Endometrial microvascular endothelial cells (primary cell): ENCODE data around the gene PDE6H. TPM values are rescaled to one million over a fixed set of nuclear protein-coding genes. Genes with fewer than 3 reads are reported as not detected.

ENCODE experiments used
- in situ Hi-C: cut with HindIII; loops from 2 replicates; pipeline ENCODE4 v1.10.0; 2017; ENCODE audit warnings: low sequenced_read_pairs, low pct_unique_long_range_greater_than_20kb; ENCODE audit errors: inconsistent ontology term
- total RNA-seq: library from RNA; depleted of rRNA; stranded (reverse); fragments of >200 nt; gene quantifications from one replicate; pipeline ENCODE4 v1.2.3, GENCODE V29; 2015; ENCODE audit errors: inconsistent ontology term

PDE6H gene
- total RNA-seq, 1 donor from 2014 or later, result not detected

GRCh38 chr12:14950421-14950820 is 22.4 kb upstream of the PDE6H start:
- in situ Hi-C loops, result loop anchor here (10.0 kb wide), 1 partner anchor 176 kb away; a partner anchor contains a TSS

GRCh38 chr12:14950982-14951746 is 21.7 kb upstream of the PDE6H start:
- in situ Hi-C loops, result loop anchor here (10.0 kb wide), 1 partner anchor 176 kb away; a partner anchor contains a TSS

DNA sequence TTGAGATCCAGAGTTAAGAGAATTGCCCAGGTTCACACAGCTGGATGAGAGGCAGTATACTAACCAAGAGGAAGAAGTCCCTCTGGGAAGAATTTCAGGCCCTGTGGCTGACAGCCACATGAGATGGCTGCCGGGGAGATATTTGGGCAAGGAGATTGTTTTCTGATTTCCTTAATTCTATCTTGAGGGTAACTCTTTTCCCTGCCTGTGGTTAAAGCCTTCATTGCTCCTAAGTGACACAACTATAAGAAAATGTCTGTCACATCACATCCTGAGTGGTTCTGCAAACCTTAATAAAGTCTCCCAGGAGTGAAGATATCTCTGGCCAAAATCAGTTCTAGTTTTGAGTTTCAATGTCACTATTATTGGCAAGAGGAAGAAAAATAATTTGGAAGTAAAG is 21.0 kb upstream of the PDE6H start:
- in situ Hi-C loops, result loop anchor here (10.0 kb wide), 1 partner anchor 177 kb away; a partner anchor contains a TSS

- in situ Hi-C loops, result loop anchor here (10.0 kb wide), 1 partner anchor 178 kb away; a partner anchor contains a TSS
Measured at GRCh38 chr12:14952299-14952921, 20.4 kb upstream of the PDE6H start.

DNA sequence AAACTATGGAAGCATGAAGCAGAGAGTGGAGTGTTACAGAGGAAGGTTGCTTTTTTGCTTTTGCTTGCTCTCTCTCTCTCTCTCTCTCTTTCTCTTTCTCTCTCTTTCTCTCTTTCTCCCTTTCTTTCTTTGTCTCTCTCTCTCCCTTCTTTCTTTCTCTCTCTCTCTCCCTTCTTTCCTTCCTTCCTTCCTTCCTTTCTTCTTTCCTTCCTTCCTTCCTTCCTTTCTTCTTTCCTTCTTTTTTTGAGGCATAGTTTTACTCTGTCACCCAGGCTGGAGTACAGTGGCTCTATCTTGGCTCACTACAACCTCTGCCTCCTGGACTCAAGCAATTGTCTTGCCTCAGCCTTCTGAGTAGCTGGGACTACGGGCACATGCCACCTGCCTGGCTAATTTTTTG is 19.1 kb upstream of the PDE6H start:
- in situ Hi-C loops, result loop anchor here (10.0 kb wide), 1 partner anchor 179 kb away; a partner anchor contains a TSS

GRCh38 chr12:14954269-14954668 is 18.6 kb upstream of the PDE6H start:
- in situ Hi-C loops, result loop anchor here (10.0 kb wide), 1 partner anchor 179 kb away; a partner anchor contains a TSS

- in situ Hi-C loops, result loop anchor here (10.0 kb wide), 1 partner anchor 181 kb away; a partner anchor contains a TSS
Measured at GRCh38 chr12:14956024-14956891, 16.6 kb upstream of the PDE6H start.

- in situ Hi-C loops, result loop anchor here (10.0 kb wide), 1 partner anchor 182 kb away; a partner anchor contains a TSS
Measured at GRCh38 chr12:14956905-14957304, 15.9 kb upstream of the PDE6H start.

DNA sequence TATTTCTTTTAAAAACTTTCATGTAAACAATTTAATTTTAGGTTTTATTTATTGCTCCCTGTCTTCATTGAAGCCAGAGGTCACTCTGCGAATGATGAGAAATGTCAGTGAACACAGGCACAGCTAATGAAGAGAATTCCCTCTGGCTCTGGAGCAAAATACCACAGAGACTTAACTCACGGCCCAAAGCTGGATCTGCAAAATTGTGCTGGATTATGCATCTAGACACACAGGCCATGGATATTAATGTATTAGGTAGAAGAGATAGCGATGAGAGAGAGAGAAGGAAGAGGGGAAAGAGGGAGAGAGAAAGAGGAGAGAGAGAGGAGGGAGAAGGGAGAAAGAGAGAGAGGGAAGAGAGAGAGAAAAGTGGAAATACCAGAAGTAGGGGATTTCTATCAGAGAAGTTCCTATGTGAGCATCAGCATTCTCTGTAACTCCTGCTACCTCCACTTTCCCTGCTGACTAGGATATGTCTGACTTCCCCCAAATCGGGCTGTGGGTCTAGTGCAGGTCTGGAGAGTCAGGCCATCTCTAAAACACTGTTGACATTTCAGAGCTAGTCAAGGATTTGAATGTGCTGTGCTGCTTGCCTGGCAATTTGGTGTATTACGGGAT is 15.2 kb upstream of the PDE6H start:
- in situ Hi-C loops, result loop anchor here (10.0 kb wide), 1 partner anchor 183 kb away; a partner anchor contains a TSS

DNA sequence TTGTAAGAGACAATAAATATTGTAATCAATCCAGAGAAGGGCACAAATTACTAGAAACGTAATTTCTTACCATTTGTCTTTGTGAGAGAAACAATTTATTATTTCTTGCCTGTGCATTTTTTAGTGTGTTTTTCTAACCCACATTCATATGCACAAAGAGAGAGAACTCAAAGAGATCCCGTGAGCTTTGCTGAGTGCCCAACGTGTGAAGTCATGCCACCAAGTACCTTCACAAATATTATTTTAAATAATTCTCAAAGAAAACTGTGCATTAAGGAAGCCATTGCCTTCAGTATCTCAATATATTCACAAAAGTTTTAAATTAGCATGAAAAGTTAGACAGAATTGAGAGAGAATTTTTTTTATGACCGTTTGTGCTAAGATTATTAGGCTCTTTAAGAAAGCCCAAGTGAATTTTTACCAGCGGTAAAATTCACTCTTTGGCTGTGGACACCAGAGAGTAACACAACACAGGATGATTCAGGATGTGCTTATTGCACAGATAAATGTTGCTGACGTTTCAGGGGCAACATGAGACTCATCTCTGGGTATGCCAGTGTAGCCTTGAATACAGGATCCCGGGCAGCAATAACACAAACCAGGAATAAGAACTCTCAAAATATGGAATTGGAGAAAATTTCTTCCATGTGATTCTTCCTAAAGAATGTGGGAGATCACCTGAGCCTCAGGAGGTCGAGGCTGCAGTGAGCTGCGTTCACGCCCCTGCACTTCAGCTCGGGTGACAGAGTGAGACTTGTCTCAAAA is 14.3 kb upstream of the PDE6H start:
- in situ Hi-C loops, result loop anchor here (10.0 kb wide), 1 partner anchor 184 kb away; a partner anchor contains a TSS

DNA sequence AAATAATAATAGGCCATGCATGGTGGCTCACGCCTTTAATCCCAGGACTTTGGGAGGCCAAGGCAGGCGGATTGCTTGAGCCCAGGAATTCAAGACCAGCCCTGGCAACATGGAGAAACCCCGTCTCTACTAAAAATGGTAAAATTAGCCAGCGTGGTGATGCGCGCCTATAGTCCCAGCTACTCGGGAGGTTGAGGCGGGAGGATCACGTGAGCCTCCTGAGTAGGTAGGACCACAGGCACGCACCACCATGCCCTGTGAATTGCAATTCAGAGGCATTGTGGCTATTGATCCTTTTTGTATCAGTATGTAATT is 13.8 kb upstream of the PDE6H start:
- in situ Hi-C loops, result loop anchor here (10.0 kb wide), 1 partner anchor 184 kb away; a partner anchor contains a TSS

- in situ Hi-C loops, result loop anchor here (10.0 kb wide), 1 partner anchor 185 kb away; a partner anchor contains a TSS
Measured at GRCh38 chr12:14959463-14959862, 13.4 kb upstream of the PDE6H start.

- in situ Hi-C loops, result loop anchor here (10.0 kb wide), 1 partner anchor 185 kb away; a partner anchor contains a TSS
Measured at GRCh38 chr12:14959916-14960496, 12.8 kb upstream of the PDE6H start.

DNA sequence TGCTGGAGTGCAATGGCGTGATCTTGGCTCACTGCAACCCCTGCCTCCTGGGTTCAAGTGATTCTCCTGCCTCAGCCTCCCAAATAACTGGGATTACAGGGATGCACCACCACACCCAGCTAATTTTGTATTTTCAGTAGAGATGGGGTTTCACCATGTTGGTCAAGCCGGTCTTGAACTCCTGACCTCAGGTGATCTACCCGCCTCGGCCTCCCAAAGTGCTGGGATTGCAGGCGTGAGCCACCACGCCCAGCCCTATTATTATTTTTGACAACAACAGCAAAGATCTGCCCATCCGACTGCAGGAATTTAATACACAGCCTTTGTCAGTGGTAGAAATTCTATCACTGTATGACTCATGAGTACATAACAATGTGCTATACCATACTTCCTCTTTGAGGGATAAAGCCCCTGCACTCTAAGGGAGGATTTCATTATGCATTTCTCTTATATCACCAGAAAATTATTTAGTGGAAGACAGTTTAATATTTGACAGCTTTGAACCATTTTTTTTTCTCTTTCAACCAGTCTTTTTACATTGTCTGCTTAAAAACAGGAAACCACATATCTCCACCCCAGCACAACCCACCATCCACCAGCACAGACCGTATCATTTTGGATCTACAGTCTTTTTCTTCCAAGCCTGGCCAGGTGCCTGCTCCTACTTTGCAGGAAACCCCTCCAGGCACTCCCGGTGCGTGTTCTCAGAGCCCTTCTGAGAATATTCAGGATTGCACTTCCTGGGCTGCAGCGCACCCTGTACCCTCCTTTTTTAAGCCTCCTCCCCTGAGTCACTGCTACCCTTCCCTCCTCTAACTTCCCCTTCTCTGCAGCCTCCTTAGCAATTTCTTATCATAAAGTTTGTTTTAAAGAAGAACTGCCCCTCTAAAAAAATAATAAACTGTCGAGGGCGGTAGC is 12.0 kb upstream of the PDE6H start:
- in situ Hi-C loops, result no loop called here

DNA sequence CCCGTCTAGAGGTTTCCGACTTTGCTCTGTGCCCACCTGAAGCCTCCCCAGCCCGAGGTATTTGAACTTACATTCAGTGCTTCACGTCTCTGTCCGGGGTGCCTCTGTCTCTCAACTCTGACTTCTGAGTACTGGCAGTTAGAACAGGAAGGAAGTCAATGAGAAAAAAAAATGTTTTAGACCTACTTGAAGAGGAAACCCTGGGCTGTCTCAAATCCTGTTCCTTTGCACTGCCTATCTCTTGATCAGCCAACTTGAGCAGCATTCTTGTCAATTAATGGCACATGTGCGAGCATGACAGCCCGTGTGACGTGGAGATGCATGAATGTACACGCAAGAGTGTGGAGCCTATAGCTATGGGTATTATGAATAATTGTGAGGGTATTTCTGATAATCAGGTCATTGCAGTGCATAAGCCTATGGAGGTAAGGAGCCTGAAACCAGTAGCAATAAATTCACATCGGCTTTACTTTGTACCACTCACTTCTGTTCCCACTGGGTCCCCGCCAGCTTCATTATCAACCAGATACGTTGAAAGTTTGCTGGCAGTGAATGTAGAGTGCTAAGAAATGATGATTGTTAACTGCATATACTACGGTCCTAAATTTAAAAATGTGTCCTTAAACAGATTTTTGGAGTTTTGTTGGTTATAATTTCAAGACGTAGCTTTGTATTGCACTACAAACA is 11.2 kb upstream of the PDE6H start, which contains the start of gene ARHGDIB:
TSS of gene ARHGDIB (minus strand) at position 136 of the 687 bp plus-strand sequence. CDS start 10,889 bp downstream, outside the sequence.
- in situ Hi-C loops, result no loop called here

DNA sequence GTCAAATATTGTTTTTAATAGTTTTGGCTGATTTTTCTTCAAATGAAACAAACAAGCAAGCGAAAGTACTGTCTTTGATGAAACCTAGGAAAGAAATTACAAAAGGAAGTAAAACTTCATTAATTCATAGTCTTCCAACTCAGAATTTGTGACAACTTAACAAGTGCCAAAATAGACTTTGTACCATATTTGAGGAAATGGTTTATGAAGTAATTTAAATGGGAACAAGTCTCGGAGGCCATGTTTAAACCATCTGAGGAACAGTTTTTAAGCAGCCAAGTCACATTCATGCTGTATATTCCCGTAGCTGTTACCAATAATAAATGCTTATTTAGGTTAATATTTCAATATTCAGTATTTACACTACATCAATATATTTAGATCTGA is 10.7 kb upstream of the PDE6H start:
- in situ Hi-C loops, result no loop called here
